SKM-1 (cell line): Measurements from ENCODE around the gene E2F6.

Experiments used
- DNase-seq: peaks from one replicate; lab custom pipeline; 2025; ENCODE audit not compliant: unreplicated experiment; lab: John Stamatoyannopoulos, UW

Gene E2F6

GRCh38 chr2:11465485-11466306 is at the start of gene E2F6:
TSS of gene E2F6 (minus strand) at chr2:11466161. CDS start at chr2:11465879, 282 bp downstream.
- peak; percentile 65 for DNase-seq

GRCh38 chr2:11515490-11515981 is 49.6 kb upstream of the E2F6 start:
- no peak for DNase-seq

GRCh38 chr2:11514904-11515303 is 48.9 kb upstream of the E2F6 start:
- DNase-seq: no peak

GRCh38 chr2:11514081-11514730 is 48.2 kb upstream of the E2F6 start:
- no peak for DNase-seq

GRCh38 chr2:11513319-11513718 is 47.4 kb upstream of the E2F6 start:
- no peak for DNase-seq

GRCh38 chr2:11512431-11512830 is 46.5 kb upstream of the E2F6 start:
- DNase-seq: no peak

- no peak for DNase-seq
These were observed 43.8 kb upstream of the E2F6 start for GRCh38 chr2:11509657-11510360.

- DNase-seq: no peak
These were observed 42.3 kb upstream of the E2F6 start for GRCh38 chr2:11508279-11508678.

- no peak for DNase-seq
These were observed 41.6 kb upstream of the E2F6 start for GRCh38 chr2:11507517-11507916.

GRCh38 chr2:11506611-11506969 is 40.6 kb upstream of the E2F6 start:
- no peak for DNase-seq

- DNase-seq: no peak
These were observed 40.0 kb upstream of the E2F6 start for GRCh38 chr2:11505652-11506610.

GRCh38 chr2:11503354-11503927 is 37.5 kb upstream of the E2F6 start:
- no peak for DNase-seq

GRCh38 chr2:11502740-11503292 is 36.9 kb upstream of the E2F6 start:
- DNase-seq: no peak

GRCh38 chr2:11500702-11501303 is 34.8 kb upstream of the E2F6 start:
- DNase-seq: no peak

- no peak for DNase-seq
These were observed 33.3 kb upstream of the E2F6 start for GRCh38 chr2:11499081-11499743.

- no peak for DNase-seq
These were observed 32.6 kb upstream of the E2F6 start for GRCh38 chr2:11498543-11499034.

GRCh38 chr2:11495844-11496681 is 30.1 kb upstream of the E2F6 start:
- no peak for DNase-seq

- DNase-seq: no peak
These were observed 28.3 kb upstream of the E2F6 start for GRCh38 chr2:11494310-11494709.
